Measurements from ENCODE around the gene CCDC61.

CCDC61 gene

DNA sequence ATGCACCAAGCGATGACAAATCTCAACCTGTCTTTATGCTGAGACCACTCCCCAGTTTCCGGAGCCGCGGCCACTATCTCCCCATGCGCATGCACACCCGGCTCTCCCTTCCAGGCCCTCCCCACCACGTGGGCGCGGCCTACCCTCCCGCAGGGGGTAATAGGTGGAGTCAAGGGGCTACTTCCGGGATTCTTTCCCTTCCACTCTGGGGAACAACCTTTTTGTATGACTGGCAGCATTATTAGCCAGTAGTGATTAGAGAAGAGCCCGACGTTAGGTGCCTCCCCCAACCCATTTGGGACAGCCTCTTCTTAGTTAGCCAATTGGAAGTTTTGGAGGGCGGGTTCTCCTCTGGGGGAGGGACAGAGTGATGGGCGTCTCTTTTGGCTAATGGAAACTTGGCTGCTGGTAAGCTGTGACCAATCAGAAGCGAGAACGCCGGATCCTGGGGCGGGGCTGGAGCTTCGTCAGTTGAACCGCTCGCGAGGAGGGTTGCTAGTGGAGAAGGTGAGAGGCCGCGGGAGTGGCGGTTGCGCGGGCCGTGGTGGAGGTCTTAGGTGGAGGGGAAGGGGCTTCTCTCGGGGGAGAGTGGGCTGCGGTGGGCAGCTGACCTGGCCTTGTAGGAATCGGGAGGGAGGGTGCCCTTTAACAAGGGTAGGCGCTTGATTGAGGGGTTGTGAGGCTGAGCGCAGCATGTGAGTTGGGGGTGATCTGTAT, at the start of gene CCDC61:
TSS of gene CCDC61 (plus strand) at position 470 of the 717 bp plus-strand sequence. CDS start 7,552 bp downstream, outside the sequence.
- in situ Hi-C loops (cut with HindIII; ENCODE audit: low sequenced_read_pairs) = no loop called here

DNA sequence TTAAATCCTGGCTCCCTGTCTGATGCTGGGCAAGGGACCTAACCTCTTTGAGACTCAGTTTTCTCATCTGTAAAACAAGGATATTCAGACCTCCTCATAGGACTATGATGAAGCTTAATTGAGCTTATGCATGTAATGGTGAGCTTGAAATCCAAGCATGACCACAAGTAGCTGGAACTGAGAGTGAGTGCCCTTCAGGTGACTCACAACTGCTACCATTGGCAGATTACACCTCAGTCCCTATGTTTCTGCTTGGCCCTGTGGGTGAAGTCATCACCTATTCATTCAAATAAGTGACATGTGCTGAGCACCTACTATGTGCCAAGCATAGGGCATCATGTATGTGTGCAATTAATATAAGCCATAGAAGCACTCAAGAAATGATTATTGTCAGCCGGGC, 47.3 kb upstream of the CCDC61 start:
- in situ Hi-C loops (cut with HindIII; ENCODE audit: low sequenced_read_pairs) = no loop called here

GRCh38 chr19:45952341-45952685, 43.0 kb upstream of the CCDC61 start:
- in situ Hi-C loops (cut with HindIII; ENCODE audit: low sequenced_read_pairs) = no loop called here

GRCh38 chr19:45952686-45953505, 42.4 kb upstream of the CCDC61 start:
- in situ Hi-C loops (cut with HindIII; ENCODE audit: low sequenced_read_pairs) = no loop called here

GRCh38 chr19:45953676-45954075, 41.6 kb upstream of the CCDC61 start:
- in situ Hi-C loops (cut with HindIII; ENCODE audit: low sequenced_read_pairs) = no loop called here

- in situ Hi-C loops (cut with HindIII; ENCODE audit: low sequenced_read_pairs) = no loop called here
Observed at GRCh38 chr19:45954156-45954555, 41.1 kb upstream of the CCDC61 start.

GRCh38 chr19:45955905-45956608, 39.2 kb upstream of the CCDC61 start:
- in situ Hi-C loops (cut with HindIII; ENCODE audit: low sequenced_read_pairs) = no loop called here

DNA sequence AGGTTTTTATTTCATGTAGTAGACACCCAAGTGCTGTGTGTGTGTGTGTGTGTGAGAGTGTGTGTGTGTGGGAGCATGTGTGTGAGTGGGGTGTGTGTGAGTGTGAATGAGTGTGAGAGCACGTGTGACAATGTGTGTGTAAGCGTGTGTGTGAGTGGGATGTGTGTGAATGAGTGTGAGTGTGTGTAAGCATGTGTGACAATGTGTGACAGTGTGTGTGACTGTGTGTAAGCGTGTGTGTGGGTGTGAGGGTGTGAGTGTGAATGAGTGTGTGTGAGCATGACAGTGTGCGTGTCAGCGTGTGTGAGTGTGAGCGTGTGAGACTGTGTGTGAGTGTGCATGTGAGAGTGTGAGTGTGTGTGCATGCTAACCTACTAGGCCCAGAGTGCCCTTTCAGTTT, 36.9 kb upstream of the CCDC61 start:
- in situ Hi-C loops (cut with HindIII; ENCODE audit: low sequenced_read_pairs) = no loop called here

DNA sequence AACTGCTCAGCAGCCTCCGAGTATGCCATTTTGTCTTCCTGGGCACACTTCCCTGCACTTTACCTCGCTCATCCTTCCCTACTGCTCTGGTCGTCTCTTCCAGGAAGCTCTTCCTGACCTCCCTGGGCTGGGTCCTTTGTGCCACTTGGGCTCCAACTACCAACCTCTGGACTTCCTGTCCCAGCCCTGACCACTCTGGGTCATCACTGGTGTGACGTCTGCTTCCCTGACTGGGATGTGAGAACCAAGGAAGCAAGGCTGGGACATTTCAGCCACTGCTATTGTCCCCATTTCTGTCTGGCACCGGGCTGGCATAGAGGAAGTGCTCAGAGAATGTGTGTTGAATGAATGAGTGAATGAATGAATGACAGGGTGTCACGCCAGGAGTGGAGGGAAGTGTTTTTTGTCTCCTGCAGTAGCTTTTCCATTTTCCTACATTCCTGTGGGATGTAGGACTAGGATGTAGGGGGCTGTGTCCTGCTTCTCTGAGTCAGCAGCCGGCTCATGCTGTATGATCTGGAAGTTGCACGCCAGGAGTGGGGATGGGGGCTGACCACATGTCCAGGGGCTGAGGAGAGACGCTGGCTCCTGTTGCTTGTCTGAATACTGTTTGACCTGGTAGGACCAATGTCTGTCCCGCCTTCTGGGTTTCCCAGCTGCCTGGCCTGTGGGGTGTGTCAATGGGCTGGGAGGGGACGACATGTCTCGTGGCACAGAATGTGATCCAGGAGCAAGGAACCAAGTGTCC, 36.3 kb upstream of the CCDC61 start:
- in situ Hi-C loops (cut with HindIII; ENCODE audit: low sequenced_read_pairs) = no loop called here

DNA sequence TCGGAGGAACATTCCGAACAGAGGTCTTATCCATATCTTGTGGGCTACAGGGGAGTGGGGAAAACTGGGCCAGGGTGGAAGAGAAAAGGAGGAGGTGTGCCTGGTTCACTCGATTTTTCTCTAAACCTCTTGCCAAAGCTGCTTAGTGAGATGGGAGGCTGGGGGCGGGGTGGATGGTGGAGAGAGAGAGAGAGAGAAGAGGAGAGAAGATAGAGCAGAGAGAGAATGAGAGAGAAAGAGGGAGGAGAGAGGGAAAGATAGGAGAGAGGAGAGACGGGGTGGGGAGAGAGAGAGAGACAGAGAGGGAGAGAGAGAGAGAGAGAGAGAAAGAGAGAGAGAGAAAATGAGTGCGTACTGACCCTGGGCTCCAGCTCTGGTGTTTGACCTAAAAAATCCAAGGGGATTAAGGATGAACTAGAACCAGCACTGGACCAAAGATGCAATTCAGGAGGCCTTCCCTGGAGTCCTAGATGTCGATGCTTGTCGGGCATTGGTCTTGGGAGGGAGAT, 35.7 kb upstream of the CCDC61 start:
- in situ Hi-C loops (cut with HindIII; ENCODE audit: low sequenced_read_pairs) = no loop called here

GRCh38 chr19:45960595-45961235, 34.6 kb upstream of the CCDC61 start:
- in situ Hi-C loops (cut with HindIII; ENCODE audit: low sequenced_read_pairs) = no loop called here

DNA sequence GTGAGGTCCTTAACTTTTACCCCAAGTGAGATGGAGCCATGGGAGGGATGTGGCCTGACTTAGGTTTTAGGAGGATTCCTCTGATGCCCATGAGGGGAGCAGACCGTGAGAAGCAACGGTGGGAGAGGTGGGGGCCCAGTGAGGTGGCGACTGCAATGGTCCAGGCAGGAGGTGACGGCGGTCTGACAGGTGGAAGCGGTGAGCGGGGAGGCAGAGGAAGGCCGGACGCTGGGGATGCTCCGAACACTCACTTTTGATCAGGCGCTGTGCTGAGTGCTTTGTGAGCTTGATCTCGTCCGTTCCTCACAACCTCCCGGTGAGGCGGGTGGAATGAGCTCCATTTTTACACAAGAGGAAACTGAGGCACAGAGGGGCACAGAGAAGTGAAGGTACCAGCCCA, 33.2 kb upstream of the CCDC61 start:
- in situ Hi-C loops (cut with HindIII; ENCODE audit: low sequenced_read_pairs) = no loop called here

DNA sequence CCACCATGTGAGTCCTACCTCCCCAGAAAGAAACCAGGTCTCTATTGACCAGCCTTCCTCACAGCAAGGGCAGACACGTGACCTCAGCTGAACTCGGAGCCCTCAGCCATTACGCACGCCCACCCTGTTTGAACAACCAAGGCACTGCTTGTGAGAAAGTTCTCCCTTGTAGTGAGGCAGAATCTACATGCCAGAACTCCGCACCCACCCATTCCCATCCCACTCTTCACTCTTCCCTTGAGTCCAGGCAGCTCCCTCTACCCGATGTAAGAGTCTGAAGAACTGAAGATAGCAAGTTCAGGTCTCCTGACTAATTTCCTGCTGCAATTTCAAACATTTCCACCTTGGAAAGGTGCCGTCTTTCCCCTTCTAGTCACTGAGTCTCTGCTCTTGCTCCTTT, 28.0 kb upstream of the CCDC61 start:
- in situ Hi-C loops (cut with HindIII; ENCODE audit: low sequenced_read_pairs) = no loop called here

DNA sequence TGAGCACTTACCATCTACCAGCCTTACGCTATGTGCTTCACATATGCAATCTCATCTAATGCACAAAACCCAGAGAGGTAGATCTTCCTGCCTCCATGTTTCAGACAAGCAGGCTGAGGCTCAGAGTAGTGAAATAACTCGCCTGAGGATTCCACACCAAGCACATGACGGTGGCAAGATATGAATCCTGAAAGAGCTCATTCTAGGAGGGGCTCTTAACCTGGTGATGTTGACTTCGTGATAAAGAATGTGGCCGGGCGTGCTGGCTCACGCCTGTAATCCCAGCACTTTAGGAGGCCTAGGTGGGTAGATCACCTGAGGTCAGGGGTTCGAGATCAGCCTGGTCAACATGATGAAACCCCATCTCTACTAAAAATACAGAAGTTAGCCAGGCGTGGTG, 26.6 kb upstream of the CCDC61 start:
- in situ Hi-C loops (cut with HindIII; ENCODE audit: low sequenced_read_pairs) = no loop called here

GRCh38 chr19:45969676-45970075, 25.6 kb upstream of the CCDC61 start:
- in situ Hi-C loops (cut with HindIII; ENCODE audit: low sequenced_read_pairs) = no loop called here

DNA sequence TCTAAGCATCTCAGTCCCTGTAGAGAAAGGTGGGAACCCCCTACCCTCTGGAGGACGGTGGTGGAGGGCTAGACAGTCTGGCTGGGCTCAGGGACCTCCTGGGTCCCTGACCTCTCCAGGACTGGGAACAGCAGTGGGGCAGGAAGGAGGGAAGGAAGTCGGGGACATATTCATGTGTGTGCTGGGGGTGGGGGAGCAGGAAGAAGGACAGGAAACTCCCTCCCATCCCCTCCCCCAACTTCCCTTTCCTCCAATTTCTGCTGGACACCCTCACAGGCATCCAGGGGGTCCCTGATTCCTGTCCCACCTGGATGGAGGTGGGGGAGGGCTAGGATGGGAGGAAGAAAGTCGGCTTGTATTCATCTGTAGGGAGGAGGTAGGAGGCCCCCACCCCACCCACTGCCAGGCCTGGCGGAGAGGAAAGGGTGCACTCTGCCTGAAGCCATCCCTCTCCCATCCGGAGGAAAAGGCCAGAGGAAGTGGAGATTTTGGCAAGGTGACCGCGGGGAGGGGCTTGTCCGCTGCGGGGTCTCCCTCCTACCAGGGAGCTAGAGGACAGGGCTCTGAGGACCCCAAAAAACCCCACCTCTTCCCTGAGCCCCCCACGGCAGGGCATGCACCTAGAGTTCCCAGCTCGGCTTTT, 23.9 kb upstream of the CCDC61 start:
- in situ Hi-C loops (cut with HindIII; ENCODE audit: low sequenced_read_pairs) = no loop called here

DNA sequence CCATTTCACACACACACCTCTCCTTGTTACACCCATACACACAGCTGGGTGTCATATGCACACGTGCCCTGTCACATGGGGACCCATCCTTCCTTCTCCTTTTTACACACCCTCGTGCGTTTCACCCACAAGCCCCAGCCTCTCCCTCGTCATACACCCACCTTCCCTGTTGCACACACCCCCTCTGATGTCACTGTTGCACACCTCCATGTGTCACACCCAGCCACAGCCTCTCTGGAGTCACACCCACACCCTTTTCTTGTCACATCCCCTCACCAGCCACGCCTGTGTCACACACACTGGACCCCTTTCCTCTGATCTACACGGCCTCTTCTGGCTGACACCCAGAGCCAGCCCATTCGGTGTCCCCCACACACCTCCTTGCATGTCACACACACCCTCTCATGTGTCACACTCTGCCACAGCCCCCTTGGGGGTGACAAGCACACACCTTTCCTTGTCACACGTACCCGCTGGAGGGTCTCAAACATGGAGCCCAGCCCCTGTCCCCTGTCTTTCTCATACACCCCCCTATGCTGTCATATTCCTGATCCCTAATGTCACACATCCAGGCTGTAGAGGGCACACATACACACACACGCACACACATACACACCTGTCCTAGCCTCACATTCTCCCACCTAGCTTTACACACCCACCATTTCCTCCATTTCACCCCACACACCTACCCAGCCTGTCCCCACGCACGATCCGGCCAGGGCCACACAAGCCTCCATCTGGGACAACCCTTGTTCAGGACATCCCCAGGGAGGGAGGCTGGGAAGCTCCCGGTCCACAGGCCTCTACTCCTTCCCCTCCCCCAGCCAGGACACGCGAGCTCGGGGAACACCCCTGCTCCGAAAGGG, 23.0 kb upstream of the CCDC61 start:
- in situ Hi-C loops (cut with HindIII; ENCODE audit: low sequenced_read_pairs) = no loop called here

DNA sequence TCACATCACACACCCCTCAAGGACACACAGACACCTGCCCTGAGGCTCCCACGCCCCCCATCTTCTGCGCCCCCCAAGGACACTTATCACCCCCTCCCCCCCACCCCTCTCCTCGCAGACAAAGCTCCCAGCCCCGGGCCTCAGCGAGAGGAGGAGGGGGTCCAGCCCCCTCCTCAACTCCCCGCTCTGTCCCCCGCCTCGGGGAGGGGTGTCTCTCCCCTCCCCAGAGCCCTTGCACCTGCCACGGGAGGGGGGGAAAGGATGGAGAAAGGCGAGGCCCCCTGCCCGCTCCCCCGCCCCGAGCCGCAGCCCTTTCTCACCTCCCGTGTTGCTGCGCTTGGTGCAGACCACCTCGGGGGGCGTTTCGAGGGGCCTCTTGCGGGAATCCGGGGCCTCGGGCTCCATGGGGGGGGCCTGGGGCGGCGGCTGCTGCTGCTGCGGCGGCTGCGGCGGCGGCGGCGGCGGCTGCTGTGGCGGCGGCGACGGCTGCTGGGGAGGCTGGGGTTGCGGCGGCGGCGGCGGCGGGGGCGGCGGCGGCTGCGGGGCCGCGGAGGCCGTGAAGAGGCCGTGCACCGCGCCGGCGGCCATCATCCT, 22.2 kb upstream of the CCDC61 start:
- in situ Hi-C loops (cut with HindIII; ENCODE audit: low sequenced_read_pairs) = no loop called here
